Progenitor cell of endocrine pancreas (in vitro differentiated cells): ENCODE results near the gene CYP27A1. TPM values are rescaled to one million over a fixed set of nuclear protein-coding genes. Genes with fewer than 3 reads are reported as not detected.

Experiments
- DNase-seq: peaks from one replicate; pipeline ENCODE4 v3.0.0; 2021; ENCODE audit warnings: low spot score; ENCODE audit not compliant: unreplicated experiment
- H3K27ac Mint-ChIP-seq: 2 replicates; pipeline ENCODE4 v1.8.0; 2021; ENCODE audit warnings: mild to moderate bottlenecking, moderate library complexity, mixed read lengths
- H3K27me3 Mint-ChIP-seq: 2 replicates; pipeline ENCODE4 v1.8.0; 2021; ENCODE audit warnings: mixed read lengths
- H3K36me3 Mint-ChIP-seq: 2 replicates; pipeline ENCODE4 v1.8.0; 2022; ENCODE audit warnings: mixed read lengths; ENCODE audit not compliant: insufficient read depth
- H3K4me1 Mint-ChIP-seq: 2 replicates; pipeline ENCODE4 v1.8.0; 2021; ENCODE audit warnings: low read depth, mixed read lengths
- H3K4me3 Mint-ChIP-seq: 2 replicates; pipeline ENCODE4 v1.8.0; 2021; ENCODE audit warnings: low read depth, mild to moderate bottlenecking, moderate library complexity, mixed read lengths
- H3K9me3 Mint-ChIP-seq: 2 replicates; pipeline ENCODE4 v1.8.0; 2021; ENCODE audit warnings: low read depth, mixed read lengths
- total RNA-seq: library from RNA; stranded (reverse); gene quantifications from 2 replicates; pipeline ENCODE4 v1.2.1, GENCODE V29; 2021
- TF ChIP-seq, protein P1 (sequence below): fragments of 200-600 bp; sonication (generic); IDR thresholded peaks from one replicate; pipeline ENCODE4 v1.5.0; 2021; ENCODE audit warnings: antibody characterized with exemption, mild to moderate bottlenecking; ENCODE audit not compliant: unreplicated experiment

CYP27A1 gene
- total RNA-seq, 1 donor from 2014 or later: 16.4 TPM

DNA sequence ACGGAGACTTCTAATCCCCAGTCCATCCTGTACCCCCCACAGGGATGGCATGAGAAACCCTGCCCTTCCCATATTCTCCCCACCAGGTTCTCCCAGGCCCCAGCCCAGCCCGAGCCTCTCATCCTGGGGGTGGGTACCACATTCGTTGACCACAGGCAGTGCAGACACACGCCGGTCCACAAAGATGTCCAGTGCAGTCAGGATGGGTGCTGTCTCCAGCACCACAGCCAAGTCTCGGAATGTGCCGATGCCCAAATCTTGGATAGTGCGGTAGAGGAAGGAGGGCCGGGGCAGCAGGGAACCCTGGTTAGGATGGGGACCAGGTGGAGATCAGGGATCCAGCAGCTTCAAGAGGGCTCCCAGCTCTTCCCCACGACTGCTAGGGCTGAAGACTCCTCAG, 44.8 kb downstream of the CYP27A1 start:
- TF ChIP-seq, protein P1, sequence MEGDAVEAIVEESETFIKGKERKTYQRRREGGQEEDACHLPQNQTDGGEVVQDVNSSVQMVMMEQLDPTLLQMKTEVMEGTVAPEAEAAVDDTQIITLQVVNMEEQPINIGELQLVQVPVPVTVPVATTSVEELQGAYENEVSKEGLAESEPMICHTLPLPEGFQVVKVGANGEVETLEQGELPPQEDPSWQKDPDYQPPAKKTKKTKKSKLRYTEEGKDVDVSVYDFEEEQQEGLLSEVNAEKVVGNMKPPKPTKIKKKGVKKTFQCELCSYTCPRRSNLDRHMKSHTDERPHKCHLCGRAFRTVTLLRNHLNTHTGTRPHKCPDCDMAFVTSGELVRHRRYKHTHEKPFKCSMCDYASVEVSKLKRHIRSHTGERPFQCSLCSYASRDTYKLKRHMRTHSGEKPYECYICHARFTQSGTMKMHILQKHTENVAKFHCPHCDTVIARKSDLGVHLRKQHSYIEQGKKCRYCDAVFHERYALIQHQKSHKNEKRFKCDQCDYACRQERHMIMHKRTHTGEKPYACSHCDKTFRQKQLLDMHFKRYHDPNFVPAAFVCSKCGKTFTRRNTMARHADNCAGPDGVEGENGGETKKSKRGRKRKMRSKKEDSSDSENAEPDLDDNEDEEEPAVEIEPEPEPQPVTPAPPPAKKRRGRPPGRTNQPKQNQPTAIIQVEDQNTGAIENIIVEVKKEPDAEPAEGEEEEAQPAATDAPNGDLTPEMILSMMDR: no peak
- no peak overlapping the region for H3K27ac Mint-ChIP-seq
- no peaks in the 10 kb centered on the region for H3K36me3 Mint-ChIP-seq

DNA sequence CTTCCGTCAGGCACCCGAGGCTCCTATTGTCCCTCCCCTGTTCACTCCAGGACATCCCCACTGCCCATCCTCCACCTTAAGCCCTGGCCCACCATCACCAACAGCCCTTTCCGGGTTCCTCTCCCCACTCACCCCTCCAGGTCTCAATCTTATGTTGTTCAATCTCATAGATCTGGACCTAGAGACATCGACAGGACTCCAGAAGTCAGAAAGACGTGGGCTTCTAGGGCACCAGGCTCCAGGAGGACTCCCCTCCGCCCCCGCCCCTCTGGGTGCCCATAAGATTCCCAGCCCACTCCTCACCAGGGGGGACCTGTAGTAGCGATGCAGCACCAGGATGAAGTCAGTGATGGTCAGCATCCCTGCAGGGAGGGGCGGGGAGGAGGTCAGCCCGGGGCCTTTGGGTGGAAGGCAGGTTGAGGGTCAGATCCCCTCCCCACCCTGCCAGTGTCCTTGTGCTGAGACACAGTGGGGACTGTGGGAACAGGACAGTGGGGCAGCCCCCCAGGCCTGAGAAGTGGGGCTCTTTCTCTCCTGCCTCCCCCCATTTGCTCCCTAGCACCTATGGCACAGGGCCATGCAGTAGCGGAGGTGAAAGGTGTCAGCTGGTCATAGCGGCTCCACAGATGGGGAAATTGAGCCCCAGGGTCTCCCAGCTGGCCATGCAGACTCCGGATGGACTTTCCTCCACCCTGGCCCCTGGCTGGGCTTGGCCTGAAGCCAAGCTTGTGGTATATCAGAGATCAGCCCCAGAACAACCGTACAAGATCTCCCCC, 45.9 kb downstream of the CYP27A1 start:
- no peak overlapping the region for H3K27ac Mint-ChIP-seq
- H3K9me3 Mint-ChIP-seq: no peaks in the 10 kb centered on the region
- H3K4me1 Mint-ChIP-seq: no peaks in the 10 kb centered on the region
- no peak overlapping the region for H3K4me3 Mint-ChIP-seq
- peaks cover 31% of the 10 kb centered on the region for H3K27me3 Mint-ChIP-seq
- TF ChIP-seq, protein P1: no peak
- H3K36me3 Mint-ChIP-seq: no peaks in the 10 kb centered on the region
- no peak for DNase-seq

More for the DNA sequence above, 44.8 kb downstream of the CYP27A1 start:
- peaks cover 23% of the 10 kb centered on the region for H3K27me3 Mint-ChIP-seq
- no peak for DNase-seq
- no peak overlapping the region for H3K4me3 Mint-ChIP-seq
- no peaks in the 10 kb centered on the region for H3K4me1 Mint-ChIP-seq
- no peaks in the 10 kb centered on the region for H3K9me3 Mint-ChIP-seq

DNA sequence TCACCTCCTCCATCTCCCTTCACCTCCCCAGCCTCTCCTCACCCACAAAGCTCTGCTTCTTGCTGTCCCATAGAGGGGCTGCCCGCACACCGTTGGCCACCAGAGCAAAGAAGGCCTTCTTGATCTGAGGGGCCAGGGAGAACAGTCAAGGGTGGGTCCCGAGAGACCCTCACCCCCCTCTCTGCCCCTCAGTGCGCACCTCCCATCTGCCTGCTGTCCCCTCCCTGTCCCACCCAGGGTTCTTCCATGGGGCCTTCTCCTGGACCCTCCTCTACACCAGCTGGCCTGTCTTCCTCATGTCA, 46.5 kb downstream of the CYP27A1 start:
- no peaks in the 10 kb centered on the region for H3K36me3 Mint-ChIP-seq
- H3K4me1 Mint-ChIP-seq: no peaks in the 10 kb centered on the region
- peaks cover 37% of the 10 kb centered on the region for H3K27me3 Mint-ChIP-seq
- H3K27ac Mint-ChIP-seq: no peak overlapping the region
- no peak overlapping the region for H3K4me3 Mint-ChIP-seq
- DNase-seq: no peak
- no peaks in the 10 kb centered on the region for H3K9me3 Mint-ChIP-seq
- TF ChIP-seq, protein P1: no peak

DNA sequence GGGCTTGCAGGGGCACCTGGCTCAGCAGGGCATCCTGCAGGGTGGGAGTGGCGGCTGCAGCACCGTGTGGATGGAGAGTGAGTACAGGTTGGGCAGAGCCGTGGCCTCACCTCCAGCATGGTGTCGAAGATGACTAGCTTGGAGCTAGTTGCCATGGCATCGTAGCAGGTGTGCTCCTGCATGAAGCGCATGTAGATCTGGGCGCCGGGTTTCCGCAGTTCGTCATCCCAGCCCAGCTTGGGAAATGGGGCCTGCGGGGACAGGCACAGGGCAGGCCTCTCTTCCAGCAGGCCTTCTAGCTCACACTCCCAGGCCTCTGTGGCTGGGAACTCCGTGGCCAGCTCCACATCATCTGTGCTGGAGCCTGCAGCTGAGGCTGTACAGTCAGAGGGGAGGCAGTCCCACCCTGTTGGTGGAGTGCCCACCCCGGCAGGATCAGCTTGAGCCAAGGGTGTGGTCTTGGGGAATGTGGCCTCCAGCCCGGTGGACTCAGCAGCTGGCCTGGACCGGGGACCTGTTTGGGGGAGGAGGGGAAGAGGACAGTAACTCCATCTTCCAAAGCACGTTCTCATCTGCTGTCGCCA, 48.0 kb downstream of the CYP27A1 start:
- Mint-ChIP-seq H3K4me3 (no peak overlapping the region), H3K27ac (no peak overlapping the region), H3K4me1 (no peaks in the 10 kb centered on the region), H3K9me3 (no peaks in the 10 kb centered on the region), H3K27me3 (peaks cover 43% of the 10 kb centered on the region), H3K36me3 (no peaks in the 10 kb centered on the region)
- TF ChIP-seq, protein P1: no peak
- DNase-seq: no peak

DNA sequence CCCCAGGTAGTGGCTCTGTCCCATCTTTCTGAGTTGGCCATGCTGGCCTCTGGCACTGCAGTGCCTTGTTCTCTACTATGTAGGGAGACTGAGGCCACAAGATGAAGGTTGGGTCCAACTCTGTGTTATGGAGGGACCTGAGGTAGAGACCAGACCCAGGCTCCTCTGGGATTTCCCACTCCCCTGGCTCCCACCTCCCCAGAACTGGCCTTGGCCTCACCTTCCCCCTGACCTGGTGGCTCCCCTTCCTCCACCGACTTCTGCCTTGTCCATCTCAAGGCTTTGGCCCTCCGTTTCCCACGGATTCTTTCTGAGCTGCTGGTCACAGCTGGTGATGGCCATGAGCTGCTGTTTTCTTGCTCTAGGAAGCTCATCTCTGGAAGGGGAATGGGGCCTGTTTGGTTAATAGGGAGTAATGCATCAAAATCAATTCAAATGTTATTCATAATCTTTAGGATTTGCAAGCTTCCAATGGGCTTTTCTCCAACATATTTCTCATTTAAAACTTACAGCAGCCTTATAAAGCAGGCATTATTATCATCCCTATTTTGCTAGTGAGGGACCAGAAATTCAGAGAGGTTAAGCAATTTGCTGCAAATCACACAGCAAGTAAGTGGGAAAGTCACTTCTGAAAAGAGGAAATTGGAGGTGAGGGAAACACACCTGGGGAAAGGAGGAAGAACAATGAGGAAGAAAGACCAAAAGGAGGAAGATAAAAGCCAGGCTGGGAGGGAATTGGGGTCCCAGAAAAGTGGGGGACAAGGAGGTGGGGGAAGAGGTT, 48.8 kb downstream of the CYP27A1 start:
- Mint-ChIP-seq H3K9me3 (no peaks in the 10 kb centered on the region), H3K4me3 (no peak overlapping the region), H3K27ac (no peak overlapping the region), H3K36me3 (no peaks in the 10 kb centered on the region), H3K27me3 (peaks cover 44% of the 10 kb centered on the region), H3K4me1 (no peaks in the 10 kb centered on the region)
- TF ChIP-seq, protein P1: no peak
- DNase-seq: no peak
